SW 1271 (cell line): ENCODE results near the gene SLC34A3.

ENCODE experiments used
- DNase-seq, 2 experiments: peaks; one replicate each; lab custom pipeline; 2025; lab: John Stamatoyannopoulos, UW

SLC34A3 gene

GRCh38 chr9:137275588-137276472, 45.1 kb downstream of the SLC34A3 start:
- no peak for DNase-seq

GRCh38 chr9:137276473-137277328, 46.0 kb downstream of the SLC34A3 start:
- DNase-seq: peak in 1 of 2 experiments; percentile 48

GRCh38 chr9:137277329-137278041, 46.8 kb downstream of the SLC34A3 start, which contains the start of gene TOR4A:
Gene TOR4A, plus strand, starts transcription at chr9:137277726. Its CDS starts 964 bp downstream, at chr9:137278690.
- peak; percentile 92 to 93 for DNase-seq

GRCh38 chr9:137278061-137278701, 47.5 kb downstream of the SLC34A3 start:
- no peak for DNase-seq

DNA sequence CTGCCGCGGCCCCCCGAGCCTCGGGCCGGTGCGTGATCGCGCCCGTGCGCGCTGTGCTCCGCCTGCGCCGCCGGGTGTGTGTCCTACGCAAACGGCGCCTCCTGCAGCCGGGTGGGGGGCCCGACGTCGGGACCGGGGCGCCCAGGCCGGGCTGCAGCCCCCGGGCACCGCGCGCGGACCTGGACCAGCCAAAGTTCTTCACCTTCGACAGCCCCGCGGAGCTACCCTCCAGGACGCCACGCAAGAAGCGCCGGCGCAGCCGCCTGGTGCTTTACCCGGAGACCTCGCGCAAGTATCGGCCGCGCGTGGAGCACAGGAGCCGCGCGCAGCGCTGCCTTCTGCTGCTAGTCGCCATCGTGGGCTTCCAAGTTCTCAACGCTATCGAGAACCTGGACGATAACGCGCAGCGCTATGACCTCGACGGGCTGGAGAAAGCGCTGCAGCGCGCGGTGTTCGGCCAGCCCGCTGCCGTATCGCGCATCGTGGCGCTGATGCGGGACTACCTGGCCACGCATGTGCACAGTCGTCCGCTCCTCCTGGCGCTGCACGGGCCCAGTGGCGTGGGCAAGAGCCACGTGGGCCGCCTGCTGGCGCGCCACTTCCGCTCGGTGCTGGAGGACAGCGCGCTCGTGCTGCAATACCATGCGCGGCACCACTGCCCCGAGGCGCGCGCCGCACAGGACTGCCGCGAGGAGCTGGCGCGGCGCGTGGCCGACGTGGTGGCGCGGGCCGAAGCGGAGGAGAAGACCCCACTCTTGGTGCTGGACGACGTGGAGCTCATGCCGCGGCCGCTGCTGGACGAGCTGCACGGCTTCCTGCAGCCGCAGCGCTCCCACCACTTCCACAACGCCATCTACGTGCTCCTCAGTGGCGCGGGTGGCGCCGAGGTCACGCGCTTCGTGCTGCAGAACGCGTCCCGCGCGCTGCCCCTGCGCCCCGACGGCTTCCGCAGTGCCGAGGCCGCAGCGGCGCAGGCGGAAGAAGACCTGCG, 48.3 kb downstream of the SLC34A3 start:
- DNase-seq: no peak

DNA sequence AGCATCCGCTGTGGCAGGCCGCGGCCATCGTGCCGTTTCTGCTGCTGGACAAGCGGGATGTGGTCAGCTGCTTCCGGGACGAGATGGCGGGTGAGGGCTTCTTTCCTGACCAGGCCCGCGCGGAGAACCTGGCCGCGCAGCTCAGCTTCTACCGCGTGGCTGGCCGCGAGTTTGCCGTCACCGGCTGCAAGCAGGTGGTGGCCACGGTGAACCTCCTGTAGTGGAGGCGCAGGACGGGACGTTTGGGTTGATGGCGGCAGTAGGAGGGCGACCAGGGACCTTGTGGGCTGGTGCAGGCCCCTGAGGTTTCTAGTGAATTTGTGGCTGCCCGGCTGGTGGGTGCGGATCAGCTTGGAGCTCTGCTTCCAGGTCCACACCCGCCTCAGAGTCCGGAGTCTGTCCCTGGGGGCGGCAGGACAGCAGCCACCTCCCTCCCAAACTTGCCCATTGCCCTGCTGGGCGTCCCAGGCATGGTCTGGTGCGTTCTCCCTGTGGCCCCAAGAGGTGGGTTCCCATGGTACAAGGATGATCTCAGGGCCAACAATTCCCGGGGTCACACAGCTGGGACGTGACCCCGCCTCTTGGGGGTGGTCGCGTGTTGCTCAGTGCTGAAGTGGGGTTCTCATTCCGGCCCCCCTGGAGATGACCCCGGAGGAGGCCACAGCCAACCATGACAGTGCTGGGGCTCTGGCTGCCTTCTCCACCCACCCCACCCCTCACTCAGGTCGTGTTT, 49.2 kb downstream of the SLC34A3 start:
- DNase-seq: no peak

DNA sequence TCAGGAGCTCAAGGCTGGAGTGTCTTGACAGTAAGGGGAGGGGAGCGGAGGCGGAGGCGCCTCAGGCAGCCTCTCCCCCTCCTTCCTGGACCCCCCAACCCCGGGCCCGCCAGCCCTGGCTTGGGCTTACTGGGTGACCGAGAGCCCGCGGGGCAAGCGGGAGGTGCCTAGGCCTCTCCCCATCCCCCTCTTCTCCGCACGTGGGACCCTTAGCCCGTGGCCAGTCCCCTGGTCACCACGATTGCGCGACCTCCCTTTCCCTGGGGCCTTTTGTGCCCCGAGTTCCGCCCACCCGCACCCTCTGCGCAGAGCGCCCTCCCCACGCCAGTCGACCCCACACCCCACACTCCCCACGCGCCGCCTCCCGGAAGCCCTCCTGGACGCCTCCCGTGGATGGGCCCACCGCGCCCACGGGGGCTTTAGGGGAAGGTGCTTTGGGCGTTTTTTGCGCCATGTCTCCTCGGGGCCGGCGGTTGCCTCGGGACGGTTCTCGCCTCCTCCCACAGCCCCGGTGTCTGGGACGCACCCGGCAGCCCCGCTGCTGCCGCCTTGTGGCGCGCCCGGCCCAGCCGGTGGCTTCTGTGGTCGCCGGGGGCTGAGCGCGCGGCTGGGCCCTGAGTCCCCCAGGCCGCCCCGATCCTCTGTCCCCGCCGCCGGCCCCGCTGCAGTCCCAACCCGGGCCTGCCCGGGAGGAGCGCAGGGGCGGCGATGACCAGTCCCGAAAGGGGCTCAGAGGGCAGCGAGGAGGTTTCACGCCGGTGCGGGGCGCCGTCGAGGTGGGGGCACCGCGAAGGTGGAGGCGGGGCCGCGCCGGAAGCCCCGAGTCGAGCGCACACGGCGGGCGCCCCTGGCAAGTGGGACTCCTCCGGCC, 50.0 kb downstream of the SLC34A3 start:
- DNase-seq: no peak

- no peak for DNase-seq
Observed at GRCh38 chr9:137281345-137282116, 50.8 kb downstream of the SLC34A3 start.
